Muscle of back (tissue), 13 donors: ENCODE measurements around the gene ARMC8. TPM values are rescaled to one million over a fixed set of nuclear protein-coding genes. Genes with fewer than 3 reads are reported as not detected.
A peak's percentile ranks its signal among the peaks of the same experiment; 100 is the strongest.
"Not testable (repeated sequence)": the region's sequence is repeated elsewhere in the genome, so short reads cannot be mapped to it uniquely, and the experiment has no call there.

Source experiments
- DNase-seq, 3 donors: peaks; one replicate each; pipeline versions ENCODE4 v3.0.0 to v3.0.0-alpha.2; 2013
- long read RNA-seq, 9 donors: transcript quantifications; one replicate each; lab custom pipeline, GENCODE V29; 2026
- polyA plus RNA-seq, 10 donors: library from polyadenylated mRNA; unstranded; fragments of 120-200 nt; gene quantifications; one replicate each; pipeline ENCODE4 v1.2.1, GENCODE V29; 2013; ENCODE audit not compliant: insufficient read length in 10 of 10

Gene ARMC8
- polyA plus RNA-seq, result 10 to 100 TPM; 31.1 to 52.8 (median 38.8) TPM
- long read RNA-seq, donor 1, full-length matches to known transcripts, result 3 of 3 reads
- long read RNA-seq, donor 1, partial matches to known transcripts, result 0 of 3 reads
- long read RNA-seq, donor 1, other reads (novel, unspliced or antisense), result 0 of 3 reads
- long read RNA-seq, donor 2, full-length matches to known transcripts, result 3 of 3 reads
- long read RNA-seq, donor 2, partial matches to known transcripts, result 0 of 3 reads
- long read RNA-seq, donor 2, other reads (novel, unspliced or antisense), result 0 of 3 reads
- long read RNA-seq, donor 3, result 0 reads
- long read RNA-seq, donor 4, full-length matches to known transcripts, result 2 of 2 reads
- long read RNA-seq, donor 4, partial matches to known transcripts, result 0 of 2 reads
- long read RNA-seq, donor 4, other reads (novel, unspliced or antisense), result 0 of 2 reads
- long read RNA-seq, donor 5, full-length matches to known transcripts, result 2 of 2 reads
- long read RNA-seq, donor 5, partial matches to known transcripts, result 0 of 2 reads
- long read RNA-seq, donor 5, other reads (novel, unspliced or antisense), result 0 of 2 reads
- long read RNA-seq, donor 6, result 0 reads
- long read RNA-seq, donor 7, partial matches to known transcripts, result 0 of 2 reads
- long read RNA-seq, donor 7, other reads (novel, unspliced or antisense), result 0 of 2 reads
- long read RNA-seq, donor 8, full-length matches to known transcripts, result 1 of 1 reads
- long read RNA-seq, donor 8, partial matches to known transcripts, result 0 of 1 reads
- long read RNA-seq, donor 8, other reads (novel, unspliced or antisense), result 0 of 1 reads
- long read RNA-seq, donor 9, full-length matches to known transcripts, result 1 of 1 reads
- long read RNA-seq, donor 9, partial matches to known transcripts, result 0 of 1 reads
- long read RNA-seq, donor 9, other reads (novel, unspliced or antisense), result 0 of 1 reads

- peak in 2 of 3 donors; percentile 42 to 98 for DNase-seq
These were observed at the start of gene ARMC8 for GRCh38 chr3:138187296-138188012. Gene ARMC8 (plus strand): TSS chr3:138187301. CDS start chr3:138187555, 254 bp downstream.

- DNase-seq, result no peak
These were observed 49.2 kb upstream of the ARMC8 start for GRCh38 chr3:138137861-138138260.

GRCh38 chr3:138139691-138140090 is 47.4 kb upstream of the ARMC8 start:
- no peak for DNase-seq

- no peak for DNase-seq
These were observed 46.2 kb upstream of the ARMC8 start for GRCh38 chr3:138140940-138141339.

- not testable (repeated sequence) for DNase-seq
These were observed 44.9 kb upstream of the ARMC8 start for GRCh38 chr3:138142181-138142580.

GRCh38 chr3:138148503-138148902 is 38.6 kb upstream of the ARMC8 start:
- no peak for DNase-seq

GRCh38 chr3:138154534-138154933 is 32.6 kb upstream of the ARMC8 start:
- DNase-seq, result no peak

- DNase-seq, result no peak
These were observed 29.4 kb upstream of the ARMC8 start for GRCh38 chr3:138157743-138158142.

GRCh38 chr3:138165061-138165460 is 22.0 kb upstream of the ARMC8 start:
- no peak for DNase-seq

- DNase-seq, result no peak
These were observed 14.5 kb upstream of the ARMC8 start for GRCh38 chr3:138172625-138173024.

- no peak for DNase-seq
These were observed 13.2 kb upstream of the ARMC8 start for GRCh38 chr3:138173769-138174420.

- peak; percentile 85 to 95 (median 89) for DNase-seq
These were observed 12.5 kb upstream of the ARMC8 start, which contains the start of gene DBR1 for GRCh38 chr3:138174421-138175131. Gene DBR1 (minus strand): TSS chr3:138174921. CDS start chr3:138174795, 126 bp downstream.

- peak in 1 of 3 donors; percentile 15 for DNase-seq
These were observed 6.6 kb upstream of the ARMC8 start for GRCh38 chr3:138180375-138181029.

- DNase-seq, result no peak
These were observed 2.1 kb upstream of the ARMC8 start for GRCh38 chr3:138184994-138185393.

GRCh38 chr3:138186221-138186620 is 880 bp upstream of the ARMC8 start:
- peak in 1 of 3 donors; percentile 7 for DNase-seq

GRCh38 chr3:138186803-138187295 is 252 bp upstream of the ARMC8 start:
- peak in 2 of 3 donors; percentile 89 to 95 for DNase-seq

- peak in 1 of 3 donors; percentile 31 for DNase-seq
These were observed 1.1 kb downstream of the ARMC8 start for GRCh38 chr3:138188013-138188730.

- DNase-seq, result peak in 1 of 3 donors; percentile 13
These were observed 8.4 kb downstream of the ARMC8 start for GRCh38 chr3:138195481-138195880.

GRCh38 chr3:138196023-138196422 is 8.9 kb downstream of the ARMC8 start:
- DNase-seq, result no peak
